ENCODE data around the gene MRPL3. TPM values are rescaled to one million over a fixed set of nuclear protein-coding genes. Genes with fewer than 3 reads are reported as not detected.

The MRPL3 gene
- total and polyA plus RNA-seq, 2 donors (not counting 3 experiments of a cell fraction or from before 2014, with no cell fraction given), result 49.6 to 68.2 TPM

DNA sequence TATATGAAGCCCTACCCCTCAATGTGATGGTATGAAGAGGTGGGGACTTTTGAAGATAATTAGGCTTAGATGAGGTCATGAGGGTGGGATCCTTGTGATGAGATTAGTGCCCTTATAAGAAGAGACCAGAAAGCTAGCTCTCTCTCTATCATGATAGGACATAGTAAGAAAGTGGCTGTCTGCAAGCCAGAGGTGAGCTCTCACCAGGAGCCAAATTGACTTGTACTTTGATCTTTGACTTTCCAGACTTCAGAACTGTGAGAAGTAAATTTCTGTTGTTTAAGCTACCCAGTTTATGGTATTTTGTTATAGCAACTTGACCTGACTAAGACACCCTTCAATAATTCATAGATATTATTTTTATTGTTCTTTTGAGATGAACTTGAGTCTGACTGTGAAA, 29.9 kb upstream of the MRPL3 start:
- H3K4me3 ChIP-seq (replicated peaks in 1 of 3; ENCODE audit: insufficient read depth in 1 of 3, low read depth in 1 of 3, low read length in 3 of 3), result no peak overlapping the region

More for the DNA sequence above, 29.9 kb upstream of the MRPL3 start:
- DNase-seq (ENCODE audit: low read depth, low spot score) (no peak), FAIRE-seq (no peak)
- dilution Hi-C loops (cut with MboI; ENCODE audit: extremely low pct_ligation_motif_present, low sequenced_read_pairs), result no loop called here
- no peaks in the 10 kb centered on the region for H3K4me1 ChIP-seq (ENCODE audit: control insufficient read depth, extremely low read depth, insufficient read depth, low read length)
- no peak overlapping the region for H3K9ac ChIP-seq (replicated peaks; ENCODE audit: extremely low read depth, insufficient read depth, low read length)
- intact Hi-C loops (cut with micrococcal nuclease), result no loop called here
- no peak for TF ChIP-seq FOS (IDR thresholded peaks at IDR 0.05; ENCODE audit: borderline replicate concordance, insufficient read depth, low read length)
- no peak for TF ChIP-seq POLR2A (IDR thresholded peaks at IDR 0.05; ENCODE audit: low read depth, low read length)
- no peak for TF ChIP-seq GATA2 (IDR thresholded peaks at IDR 0.05; ENCODE audit: insufficient read depth, insufficient read length, low read depth, low read length)
- no peak for TF ChIP-seq JUN (IDR thresholded peaks at IDR 0.05; ENCODE audit: borderline replicate concordance, insufficient read depth, insufficient read length, low read depth)
- TF ChIP-seq, protein P1, sequence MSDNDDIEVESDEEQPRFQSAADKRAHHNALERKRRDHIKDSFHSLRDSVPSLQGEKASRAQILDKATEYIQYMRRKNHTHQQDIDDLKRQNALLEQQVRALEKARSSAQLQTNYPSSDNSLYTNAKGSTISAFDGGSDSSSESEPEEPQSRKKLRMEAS (IDR thresholded peaks at IDR 0.05; ENCODE audit: insufficient read depth, insufficient read length), result no peak
- TF ChIP-seq POLR2AphosphoS5 (IDR thresholded peaks at IDR 0.05; ENCODE audit: insufficient read depth, low read depth, low read length), result no peak
- TF ChIP-seq, protein P2, sequence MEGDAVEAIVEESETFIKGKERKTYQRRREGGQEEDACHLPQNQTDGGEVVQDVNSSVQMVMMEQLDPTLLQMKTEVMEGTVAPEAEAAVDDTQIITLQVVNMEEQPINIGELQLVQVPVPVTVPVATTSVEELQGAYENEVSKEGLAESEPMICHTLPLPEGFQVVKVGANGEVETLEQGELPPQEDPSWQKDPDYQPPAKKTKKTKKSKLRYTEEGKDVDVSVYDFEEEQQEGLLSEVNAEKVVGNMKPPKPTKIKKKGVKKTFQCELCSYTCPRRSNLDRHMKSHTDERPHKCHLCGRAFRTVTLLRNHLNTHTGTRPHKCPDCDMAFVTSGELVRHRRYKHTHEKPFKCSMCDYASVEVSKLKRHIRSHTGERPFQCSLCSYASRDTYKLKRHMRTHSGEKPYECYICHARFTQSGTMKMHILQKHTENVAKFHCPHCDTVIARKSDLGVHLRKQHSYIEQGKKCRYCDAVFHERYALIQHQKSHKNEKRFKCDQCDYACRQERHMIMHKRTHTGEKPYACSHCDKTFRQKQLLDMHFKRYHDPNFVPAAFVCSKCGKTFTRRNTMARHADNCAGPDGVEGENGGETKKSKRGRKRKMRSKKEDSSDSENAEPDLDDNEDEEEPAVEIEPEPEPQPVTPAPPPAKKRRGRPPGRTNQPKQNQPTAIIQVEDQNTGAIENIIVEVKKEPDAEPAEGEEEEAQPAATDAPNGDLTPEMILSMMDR (IDR thresholded peaks at IDR 0.05; ENCODE audit: extremely low read depth in 1 of 2, insufficient read depth in 1 of 2, low read depth in 1 of 2, low read length in 2 of 2), result no peak
- TF ChIP-seq MYC (IDR thresholded peaks at IDR 0.05; ENCODE audit: low read depth, low read length), result no peak
- TF ChIP-seq EZH2 (IDR thresholded peaks at IDR 0.05; ENCODE audit: borderline replicate concordance, low read depth, low read length, severe bottlenecking), result no peak
- no peak overlapping the region for H2AFZ ChIP-seq (ENCODE audit: low read depth, low read length)
- BruUV-seq (replicated peaks), result no TSS peak
- no peak overlapping the region for H3K27ac ChIP-seq (ENCODE audit: insufficient read depth, low read depth, low read length)
- no peaks in the 10 kb centered on the region for H3K79me2 ChIP-seq (ENCODE audit: control insufficient read depth, insufficient read depth, low read length)
- POLR2A ChIA-PET, result no interaction called here
- no peaks in the 10 kb centered on the region for H3K9me3 ChIP-seq (replicated peaks; ENCODE audit: control insufficient read depth, insufficient read depth, low read length)
- H4K20me1 ChIP-seq (replicated peaks; ENCODE audit: control insufficient read depth, extremely low read depth, insufficient read depth, low read length), result no peaks in the 10 kb centered on the region
- H3K27me3 ChIP-seq (ENCODE audit: control insufficient read depth in 2 of 2, insufficient read depth in 2 of 2, low read length in 2 of 2), result peaks cover 6 to 16% of the 10 kb centered on the region in 2 experiments
- H3K36me3 ChIP-seq (ENCODE audit: control insufficient read depth in 2 of 2, extremely low read depth in 1 of 2, insufficient read depth in 2 of 2, low read length in 2 of 2), result no peaks in the 10 kb centered on the region
- H3K4me2 ChIP-seq (ENCODE audit: insufficient read depth, low read length), result no peak overlapping the region
- CTCF ChIA-PET, result no interaction called here
- no peaks in the 10 kb centered on the region for H3K9me1 ChIP-seq (replicated peaks; ENCODE audit: control insufficient read depth, extremely low read depth, insufficient read depth, low read length)
